ENCODE results near the gene E2F3. TPM values are rescaled to one million over a fixed set of nuclear protein-coding genes. Genes with fewer than 3 reads are reported as not detected.
A peak's percentile ranks its signal among the peaks of the same experiment; 100 is the strongest.

The E2F3 gene
- polyA plus RNA-seq, 3 donors = 7.5 to 14.6 (median 8.9) TPM

DNA sequence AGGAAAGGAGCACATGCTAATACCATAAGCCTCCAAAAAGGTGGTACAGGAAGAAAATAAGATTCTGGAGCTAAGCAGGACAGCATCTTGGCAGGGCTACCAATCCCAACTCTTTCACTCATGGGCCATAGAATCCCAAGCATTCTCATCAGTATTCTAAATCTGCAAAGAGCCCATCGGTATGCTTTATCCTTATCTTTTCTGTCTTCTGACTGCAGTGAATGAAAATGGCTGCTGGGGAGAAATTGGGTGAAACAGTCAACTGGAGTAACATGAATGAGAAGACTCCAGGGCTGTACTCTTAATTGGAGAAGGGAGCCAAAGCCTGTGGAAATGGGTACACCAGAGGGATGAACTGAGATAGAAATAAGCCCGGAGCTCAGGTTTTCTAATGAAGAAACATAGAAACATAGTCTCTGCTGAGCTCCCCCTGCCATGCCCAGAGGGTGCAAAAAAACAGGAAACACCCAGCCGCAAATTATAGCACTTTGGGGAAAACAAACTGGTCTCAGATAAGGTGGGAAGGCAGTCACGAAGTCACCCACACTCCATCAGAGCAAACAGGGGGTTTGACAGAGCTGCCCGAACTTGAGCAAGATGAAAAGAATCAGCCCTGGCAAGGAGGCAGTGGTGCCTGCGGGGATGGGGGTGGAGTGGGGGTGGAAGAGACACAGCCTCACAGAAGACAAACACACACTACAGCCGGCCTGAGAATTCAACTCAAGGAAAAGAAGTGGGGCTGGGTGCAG lies 35.4 kb upstream of the E2F3 start:
- Histone ChIP-seq H3K27ac (ENCODE audit: low read depth in 1 of 2, low read length in 2 of 2) (no peak overlapping the region), H3K9me3 (replicated peaks in 1 of 2; ENCODE audit: control insufficient read depth in 1 of 2, insufficient read depth in 1 of 2, low read length in 2 of 2) (no peaks in the 10 kb centered on the region), H3K27me3 (ENCODE audit: control insufficient read depth in 2 of 2, insufficient read depth in 2 of 2, low read length in 2 of 2) (no peaks in the 10 kb centered on the region), H3K36me3 (replicated peaks in 1 of 2; ENCODE audit: control insufficient read depth in 1 of 2, insufficient read depth in 2 of 2, low read length in 2 of 2) (no peaks in the 10 kb centered on the region), H3K79me2 (ENCODE audit: insufficient read depth, low read length) (no peaks in the 10 kb centered on the region), H3K4me2 (replicated peaks; ENCODE audit: extremely low read depth, low read length, poor library complexity, severe bottlenecking) (peak overlapping the region; percentile 9), H3K4me3 (replicated peaks in 1 of 3; ENCODE audit: low read depth in 2 of 3, low read length in 3 of 3) (no peak overlapping the region), H3K9ac (ENCODE audit: insufficient read depth, low read length, poor library complexity, severe bottlenecking) (no peak overlapping the region), H3K4me1 (ENCODE audit: control insufficient read depth in 1 of 2, insufficient read depth in 2 of 2, low read length in 2 of 2) (peaks cover 5 to 8% of the 10 kb centered on the region in 2 donors), H2AFZ (ENCODE audit: insufficient read depth, low read depth, low read length, poor library complexity, severe bottlenecking) (peak overlapping the region; percentile 58), H4K20me1 (ENCODE audit: insufficient read depth, low read length) (no peaks in the 10 kb centered on the region)
- H3K36me3 Mint-ChIP-seq = no peaks in the 10 kb centered on the region
- peak overlapping the region in 1 of 2 donors; percentile 54 for H3K4me3 Mint-ChIP-seq
- H3K27ac Mint-ChIP-seq = peak overlapping the region in 4 of 7 donors; percentile 37 to 77 (median 52)
- DNase-seq = no peak
- intact Hi-C loops (cut with micrococcal nuclease) = no loop called here
- H3K9me3 Mint-ChIP-seq = peaks cover 0 to 5% (median 0%) of the 10 kb centered on the region in 7 donors
- 0% methylated on average over 1 of the region's 7 CpGs for WGBS (ENCODE audit: insufficient coverage)
- peaks cover 2 to 6% (median 4%) of the 10 kb centered on the region in 3 donors for H3K27me3 Mint-ChIP-seq (ENCODE audit: low read depth in 3 of 3)
- TF ChIP-seq, protein P1, sequence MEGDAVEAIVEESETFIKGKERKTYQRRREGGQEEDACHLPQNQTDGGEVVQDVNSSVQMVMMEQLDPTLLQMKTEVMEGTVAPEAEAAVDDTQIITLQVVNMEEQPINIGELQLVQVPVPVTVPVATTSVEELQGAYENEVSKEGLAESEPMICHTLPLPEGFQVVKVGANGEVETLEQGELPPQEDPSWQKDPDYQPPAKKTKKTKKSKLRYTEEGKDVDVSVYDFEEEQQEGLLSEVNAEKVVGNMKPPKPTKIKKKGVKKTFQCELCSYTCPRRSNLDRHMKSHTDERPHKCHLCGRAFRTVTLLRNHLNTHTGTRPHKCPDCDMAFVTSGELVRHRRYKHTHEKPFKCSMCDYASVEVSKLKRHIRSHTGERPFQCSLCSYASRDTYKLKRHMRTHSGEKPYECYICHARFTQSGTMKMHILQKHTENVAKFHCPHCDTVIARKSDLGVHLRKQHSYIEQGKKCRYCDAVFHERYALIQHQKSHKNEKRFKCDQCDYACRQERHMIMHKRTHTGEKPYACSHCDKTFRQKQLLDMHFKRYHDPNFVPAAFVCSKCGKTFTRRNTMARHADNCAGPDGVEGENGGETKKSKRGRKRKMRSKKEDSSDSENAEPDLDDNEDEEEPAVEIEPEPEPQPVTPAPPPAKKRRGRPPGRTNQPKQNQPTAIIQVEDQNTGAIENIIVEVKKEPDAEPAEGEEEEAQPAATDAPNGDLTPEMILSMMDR (IDR thresholded peaks at IDR 0.05) = no peak
- peaks cover 8% of the 10 kb centered on the region for H3K4me1 Mint-ChIP-seq

DNA sequence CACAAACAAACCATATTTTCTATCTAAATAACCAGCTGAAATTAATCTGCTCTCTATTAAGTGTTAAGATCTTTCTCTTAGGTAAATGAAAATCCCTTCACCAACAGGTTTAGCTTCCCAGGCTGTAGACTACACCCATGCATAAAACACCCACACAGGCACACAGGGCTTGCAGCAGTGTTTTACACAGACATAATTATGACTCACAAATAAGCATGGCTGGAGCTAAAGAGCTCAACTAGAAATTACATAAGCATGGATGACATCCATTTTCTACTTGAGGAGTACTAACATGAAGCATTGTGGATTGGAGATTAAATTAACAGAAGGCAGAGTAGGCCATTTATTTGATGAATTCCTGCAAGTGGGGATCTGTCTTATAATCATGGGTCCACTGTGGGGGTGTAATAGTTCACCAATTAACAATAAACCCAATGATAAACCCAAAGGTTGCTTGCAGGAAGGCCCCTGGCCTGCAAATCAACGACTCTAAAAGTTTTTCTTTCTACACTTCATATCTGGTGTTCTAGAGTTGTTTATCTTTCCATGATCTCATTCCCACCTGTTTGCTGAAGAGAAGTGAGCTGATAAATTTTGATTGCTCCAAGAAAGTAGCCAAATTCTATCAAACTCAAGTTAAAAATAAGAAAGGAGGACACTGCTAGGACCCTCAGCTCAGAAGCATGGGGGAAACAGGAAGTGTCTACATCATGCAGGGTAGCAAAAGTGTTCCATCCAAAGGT lies 33.8 kb upstream of the E2F3 start:
- no peak overlapping the region for H3K4me3 ChIP-seq (replicated peaks in 1 of 3; ENCODE audit: low read depth in 2 of 3, low read length in 3 of 3)

More for the DNA sequence above, 33.8 kb upstream of the E2F3 start:
- Histone ChIP-seq H4K20me1 (ENCODE audit: insufficient read depth, low read length) (no peaks in the 10 kb centered on the region), H2AFZ (ENCODE audit: insufficient read depth, low read depth, low read length, poor library complexity, severe bottlenecking) (no peak overlapping the region), H3K79me2 (ENCODE audit: insufficient read depth, low read length) (no peaks in the 10 kb centered on the region), H3K9ac (ENCODE audit: insufficient read depth, low read length, poor library complexity, severe bottlenecking) (no peak overlapping the region), H3K27ac (ENCODE audit: low read depth in 1 of 2, low read length in 2 of 2) (no peak overlapping the region), H3K36me3 (replicated peaks in 1 of 2; ENCODE audit: control insufficient read depth in 1 of 2, insufficient read depth in 2 of 2, low read length in 2 of 2) (no peaks in the 10 kb centered on the region), H3K4me1 (ENCODE audit: control insufficient read depth in 1 of 2, insufficient read depth in 2 of 2, low read length in 2 of 2) (peaks cover 5 to 8% of the 10 kb centered on the region in 2 donors), H3K9me3 (replicated peaks in 1 of 2; ENCODE audit: control insufficient read depth in 1 of 2, insufficient read depth in 1 of 2, low read length in 2 of 2) (no peaks in the 10 kb centered on the region), H3K27me3 (ENCODE audit: control insufficient read depth in 2 of 2, insufficient read depth in 2 of 2, low read length in 2 of 2) (no peaks in the 10 kb centered on the region), H3K4me2 (replicated peaks; ENCODE audit: extremely low read depth, low read length, poor library complexity, severe bottlenecking) (no peak overlapping the region)
- Mint-ChIP-seq H3K4me1 (peaks cover 8% of the 10 kb centered on the region), H3K9me3 (peaks cover 0 to 8% (median 0%) of the 10 kb centered on the region in 7 donors), H3K4me3 (no peak overlapping the region), H3K27ac (no peak overlapping the region), H3K27me3 (ENCODE audit: low read depth in 3 of 3) (peaks cover 0 to 6% (median 4%) of the 10 kb centered on the region in 3 donors), H3K36me3 (no peaks in the 10 kb centered on the region)
- DNase-seq = no peak
- TF ChIP-seq, protein P1 (IDR thresholded peaks at IDR 0.05) = no peak
- no CpG with 5 or more reads among the region's 1 CpG for WGBS (ENCODE audit: insufficient coverage)
- intact Hi-C loops (cut with micrococcal nuclease) = no loop called here

Measured in CD14-positive monocyte (primary cell).